GM12891 (cell line): ENCODE data around the gene TTC7B.

ENCODE experiments used
- POLR2A ChIP-seq: IDR thresholded peaks from 2 replicates; pipeline ENCODE4 v1.6.1; 2011; ENCODE audit warnings: low read depth, low read length, control low read depth
- POLR2AphosphoS5 ChIP-seq: IDR thresholded peaks from 2 replicates; pipeline ENCODE4 v1.6.1; 2011; ENCODE audit warnings: low read depth, low read length, control low read depth
- TAF1 ChIP-seq: IDR thresholded peaks from 2 replicates; pipeline ENCODE4 v1.6.1; 2011; ENCODE audit warnings: low read depth, low read length, control low read depth

- no peak for TF ChIP-seq POLR2AphosphoS5
- no peak for TF ChIP-seq TAF1
- TF ChIP-seq POLR2A, result no peak
Measured at GRCh38 chr14:90575336-90575735, 240.9 kb downstream of the TTC7B start.
